Lower lobe of right lung (tissue), 2 donors: ENCODE results near the gene FCRL6. TPM values are rescaled to one million over a fixed set of nuclear protein-coding genes. Genes with fewer than 3 reads are reported as not detected.

Source experiments
- ATAC-seq, 2 donors: fragments of 200-7000 bp; cut with Tn5 transposase; one replicate each; pipeline ENCODE4 v1.9.1; 2020 to 2022; ENCODE audit warnings: mild to moderate bottlenecking in 2 of 2, moderate library complexity in 2 of 2
- DNase-seq: peaks from one replicate; pipeline ENCODE4 v3.0.0-alpha.2; 2020
- H3K27ac ChIP-seq: fragments of 200-600 bp; one replicate; pipeline ENCODE4 v1.8.0; 2022
- H3K27me3 ChIP-seq: fragments of 200-600 bp; one replicate; pipeline ENCODE4 v1.8.0; 2022; ENCODE audit warnings: low read depth
- H3K36me3 ChIP-seq: fragments of 200-600 bp; one replicate; pipeline ENCODE4 v1.8.0; 2022; ENCODE audit warnings: mild to moderate bottlenecking
- H3K4me1 ChIP-seq: fragments of 200-600 bp; one replicate; pipeline ENCODE4 v1.8.0; 2022
- H3K4me3 ChIP-seq: fragments of 200-600 bp; one replicate; pipeline ENCODE4 v1.8.0; 2022; ENCODE audit warnings: mild to moderate bottlenecking
- H3K9me3 ChIP-seq: fragments of 200-600 bp; one replicate; pipeline ENCODE4 v1.8.0; 2022
- CTCF ChIP-seq: fragments of 200-600 bp; IDR thresholded peaks from one replicate; pipeline ENCODE4 v1.8.0; 2022; ENCODE audit warnings: antibody characterized with exemption, mild to moderate bottlenecking
- intact Hi-C: fragments of 100-400 bp; cut with DNase I; formaldehyde crosslinking; loops from one replicate; pipeline ENCODE4 v1.11.0; 2022
- total RNA-seq: library from RNA; stranded (reverse); fragmentation: NEBNext Ultra II Directional; extraction: Animal tissue kit (Norgen Biotek cat#: 25700); gene quantifications from one replicate; pipeline ENCODE4 v1.2.1, GENCODE V29; 2021
- donor health status: DM: no; HTN: yes; CAD: no; lungs with severe emphysema.

Gene FCRL6
- total RNA-seq, 1 donor from 2014 or later: 2.3 TPM

- ATAC-seq (peak; percentile 81 to 85), DNase-seq (peak; percentile 72)
- intact Hi-C loops: no loop called here
- H3K27me3 ChIP-seq: no peaks in the 10 kb centered on the region
- H3K4me1 ChIP-seq: peaks cover 54% of the 10 kb centered on the region
- TF ChIP-seq CTCF: peak; percentile 60
- no peak overlapping the region for H3K27ac ChIP-seq
- no peaks in the 10 kb centered on the region for H3K9me3 ChIP-seq
- no peaks in the 10 kb centered on the region for H3K36me3 ChIP-seq
- H3K4me3 ChIP-seq: peak overlapping the region; percentile 45
Observed at GRCh38 chr1:159829273-159829634, 27.1 kb downstream of the FCRL6 start.

- DNase-seq (no peak), ATAC-seq (no peak)
- Histone ChIP-seq H3K9me3 (no peaks in the 10 kb centered on the region), H3K4me1 (peaks cover 54% of the 10 kb centered on the region), H3K27ac (no peak overlapping the region), H3K4me3 (peak overlapping the region; percentile 11), H3K36me3 (peaks cover 3% of the 10 kb centered on the region), H3K27me3 (no peaks in the 10 kb centered on the region)
- intact Hi-C loops: no loop called here
- TF ChIP-seq CTCF: no peak
Observed at GRCh38 chr1:159829822-159830465, 27.8 kb downstream of the FCRL6 start.

- peaks cover 11% of the 10 kb centered on the region for H3K36me3 ChIP-seq
- H3K4me3 ChIP-seq: no peak overlapping the region
- H3K27ac ChIP-seq: no peak overlapping the region
- TF ChIP-seq CTCF: no peak
- ATAC-seq (no peak), DNase-seq (no peak)
- no peaks in the 10 kb centered on the region for H3K9me3 ChIP-seq
- H3K4me1 ChIP-seq: peaks cover 48% of the 10 kb centered on the region
- H3K27me3 ChIP-seq: no peaks in the 10 kb centered on the region
- intact Hi-C loops: no loop called here
Observed at GRCh38 chr1:159830722-159831121, 28.6 kb downstream of the FCRL6 start.

- DNase-seq: no peak
- H3K27me3 ChIP-seq: no peaks in the 10 kb centered on the region
- ATAC-seq: no peak
- no peak overlapping the region for H3K27ac ChIP-seq
- no peak for TF ChIP-seq CTCF
- peaks cover 13% of the 10 kb centered on the region for H3K36me3 ChIP-seq
- intact Hi-C loops: no loop called here
- no peaks in the 10 kb centered on the region for H3K9me3 ChIP-seq
- H3K4me3 ChIP-seq: no peak overlapping the region
- peaks cover 42% of the 10 kb centered on the region for H3K4me1 ChIP-seq
Observed at GRCh38 chr1:159831412-159832141, 29.4 kb downstream of the FCRL6 start.

- intact Hi-C loops: no loop called here
Observed at GRCh38 chr1:159832309-159832708, 30.1 kb downstream of the FCRL6 start.

More at GRCh38 chr1:159832309-159832708, 30.1 kb downstream of the FCRL6 start:
- H3K4me3 ChIP-seq: no peak overlapping the region
- TF ChIP-seq CTCF: no peak
- H3K9me3 ChIP-seq: no peaks in the 10 kb centered on the region
- H3K27ac ChIP-seq: no peak overlapping the region
- H3K4me1 ChIP-seq: peaks cover 35% of the 10 kb centered on the region
- H3K36me3 ChIP-seq: peaks cover 13% of the 10 kb centered on the region
- no peaks in the 10 kb centered on the region for H3K27me3 ChIP-seq
- ATAC-seq: no peak
- DNase-seq: no peak
